ENCODE data around the gene UBE2O. TPM values are rescaled to one million over a fixed set of nuclear protein-coding genes. Genes with fewer than 3 reads are reported as not detected.

UBE2O gene
- total RNA-seq, 1 experiment from 2014 or later, result 21.0 TPM

GRCh38 chr17:76442341-76443338 is 10.3 kb downstream of the UBE2O start:
- no peak for DNase-seq (ENCODE audit: extremely low read depth, low read depth)

- no peak for DNase-seq (ENCODE audit: extremely low read depth, low read depth)
These were observed 11.1 kb downstream of the UBE2O start for GRCh38 chr17:76441686-76442340.

- DNase-seq (ENCODE audit: extremely low read depth, low read depth), result no peak
These were observed 12.1 kb downstream of the UBE2O start for GRCh38 chr17:76440751-76441362.

GRCh38 chr17:76439314-76439928 is 13.5 kb downstream of the UBE2O start:
- no peak for DNase-seq (ENCODE audit: extremely low read depth, low read depth)

- no peak for DNase-seq (ENCODE audit: extremely low read depth, low read depth)
These were observed 14.0 kb downstream of the UBE2O start for GRCh38 chr17:76438906-76439305.

- DNase-seq (ENCODE audit: extremely low read depth, low read depth), result no peak
These were observed 15.2 kb downstream of the UBE2O start for GRCh38 chr17:76437467-76438402.

GRCh38 chr17:76435751-76436150 is 17.2 kb downstream of the UBE2O start:
- DNase-seq (ENCODE audit: extremely low read depth, low read depth), result no peak

GRCh38 chr17:76434870-76435269 is 18.1 kb downstream of the UBE2O start:
- DNase-seq (ENCODE audit: extremely low read depth, low read depth), result no peak

- DNase-seq (ENCODE audit: extremely low read depth, low read depth), result no peak
These were observed 19.3 kb downstream of the UBE2O start for GRCh38 chr17:76433693-76434092.

- no peak for DNase-seq (ENCODE audit: extremely low read depth, low read depth)
These were observed 20.1 kb downstream of the UBE2O start for GRCh38 chr17:76432712-76433336.

GRCh38 chr17:76432004-76432403 is 20.9 kb downstream of the UBE2O start:
- no peak for DNase-seq (ENCODE audit: extremely low read depth, low read depth)

GRCh38 chr17:76431509-76431908 is 21.4 kb downstream of the UBE2O start:
- DNase-seq (ENCODE audit: extremely low read depth, low read depth), result no peak

GRCh38 chr17:76428511-76428910 is 24.4 kb downstream of the UBE2O start:
- DNase-seq (ENCODE audit: extremely low read depth, low read depth), result no peak

GRCh38 chr17:76427501-76428231 is 25.3 kb downstream of the UBE2O start:
- no peak for DNase-seq (ENCODE audit: extremely low read depth, low read depth)

GRCh38 chr17:76426853-76427252 is 26.1 kb downstream of the UBE2O start:
- DNase-seq (ENCODE audit: extremely low read depth, low read depth), result no peak

GRCh38 chr17:76422860-76423259 is 30.1 kb downstream of the UBE2O start:
- DNase-seq (ENCODE audit: extremely low read depth, low read depth), result no peak

- no peak for DNase-seq (ENCODE audit: extremely low read depth, low read depth)
These were observed 30.5 kb downstream of the UBE2O start for GRCh38 chr17:76422406-76422805.

GRCh38 chr17:76421044-76421407 is 31.9 kb downstream of the UBE2O start:
- no peak for DNase-seq (ENCODE audit: extremely low read depth, low read depth)

All from NCI-H460 (cell line).